ENCODE results near the gene SEMA3G. TPM values are rescaled to one million over a fixed set of nuclear protein-coding genes. Genes with fewer than 3 reads are reported as not detected.

SEMA3G gene
- under 1 TPM in 2 of 3 donors, not detected in 1; 0.07 to 0.55 TPM for total RNA-seq
- total RNA-seq (2013), result 0.11 TPM

- peaks cover 12% of the 10 kb centered on the region for H3K4me1 ChIP-seq (ENCODE audit: control insufficient read depth, insufficient read depth, low read length)
- no peaks in the 10 kb centered on the region for H3K27me3 ChIP-seq (ENCODE audit: control insufficient read depth, insufficient read depth, low read length)
- no peak within 1 kb of the TSS for H3K27ac Mint-ChIP-seq
- no peaks in the 10 kb centered on the region for H3K36me3 Mint-ChIP-seq
- no peaks in the 10 kb centered on the region for H3K9me3 Mint-ChIP-seq
- no peaks in the 10 kb centered on the region for H3K36me3 ChIP-seq (ENCODE audit: control insufficient read depth, insufficient read depth, low read length)
- H3K4me3 Mint-ChIP-seq, result no peak within 1 kb of the TSS
- ATAC-seq (peak; percentile 88 to 96 (median 96)), DNase-seq (peak; percentile 61 to 83)
- peaks cover 6% of the 10 kb centered on the region in 2 donors for H3K4me1 Mint-ChIP-seq
- intact Hi-C loops (cut with micrococcal nuclease), result loop anchor here (5.0 kb wide), 1 partner anchor 223 kb away; no protein-coding TSS in a partner anchor
- H3K27me3 Mint-ChIP-seq (ENCODE audit: low read depth in 2 of 2), result no peaks in the 10 kb centered on the region
- H3K27ac ChIP-seq (ENCODE audit: low read length), result no peak within 1 kb of the TSS
- H3K4me3 ChIP-seq (ENCODE audit: low read length), result no peak within 1 kb of the TSS
- WGBS (ENCODE audit: insufficient coverage), result 27% methylated on average over 19 of the region's 19 CpGs
- TF ChIP-seq CTCF (IDR thresholded peaks at IDR 0.05), result peak; percentile 62
- no peaks in the 10 kb centered on the region for H3K9me3 ChIP-seq (ENCODE audit: control insufficient read depth, insufficient read depth, low read length)
These were observed at the start of gene SEMA3G for GRCh38 chr3:52444860-52445793. Gene SEMA3G (minus strand): TSS chr3:52445103. CDS start chr3:52445027, 76 bp downstream.

- TF ChIP-seq CTCF (IDR thresholded peaks at IDR 0.05), result no peak
These were observed 49.5 kb upstream of the SEMA3G start for GRCh38 chr3:52494445-52494844.

GRCh38 chr3:52493232-52494017, 48.5 kb upstream of the SEMA3G start:
- ATAC-seq (no peak), DNase-seq (no peak)
- H3K36me3 ChIP-seq (ENCODE audit: control insufficient read depth, insufficient read depth, low read length), result peaks cover 39% of the 10 kb centered on the region
- Mint-ChIP-seq H3K4me1 (peaks cover 0 to 11% of the 10 kb centered on the region in 2 donors), H3K27ac (no peak overlapping the region), H3K27me3 (ENCODE audit: low read depth in 2 of 2) (no peaks in the 10 kb centered on the region), H3K9me3 (no peaks in the 10 kb centered on the region), H3K4me3 (no peak overlapping the region), H3K36me3 (no peaks in the 10 kb centered on the region)
- H3K9me3 ChIP-seq (ENCODE audit: control insufficient read depth, insufficient read depth, low read length), result no peaks in the 10 kb centered on the region
- no peak for TF ChIP-seq CTCF (IDR thresholded peaks at IDR 0.05)
- H3K27me3 ChIP-seq (ENCODE audit: control insufficient read depth, insufficient read depth, low read length), result no peaks in the 10 kb centered on the region
- no peak overlapping the region for H3K4me3 ChIP-seq (ENCODE audit: low read length)
- H3K4me1 ChIP-seq (ENCODE audit: control insufficient read depth, insufficient read depth, low read length), result peaks cover 42% of the 10 kb centered on the region
- H3K27ac ChIP-seq (ENCODE audit: low read length), result no peak overlapping the region
- WGBS (ENCODE audit: insufficient coverage), result 97% methylated on average over 6 of the region's 7 CpGs
- intact Hi-C loops (cut with micrococcal nuclease), result no loop called here

More at GRCh38 chr3:52494445-52494844, 49.5 kb upstream of the SEMA3G start:
- DNase-seq, result no peak
- peaks cover 51% of the 10 kb centered on the region for H3K4me1 ChIP-seq (ENCODE audit: control insufficient read depth, insufficient read depth, low read length)
- no peaks in the 10 kb centered on the region for H3K9me3 ChIP-seq (ENCODE audit: control insufficient read depth, insufficient read depth, low read length)
- H3K4me3 ChIP-seq (ENCODE audit: low read length), result no peak overlapping the region
- peaks cover 32% of the 10 kb centered on the region for H3K36me3 ChIP-seq (ENCODE audit: control insufficient read depth, insufficient read depth, low read length)
- H3K27me3 Mint-ChIP-seq (ENCODE audit: low read depth in 2 of 2), result no peaks in the 10 kb centered on the region
- intact Hi-C loops (cut with micrococcal nuclease), result no loop called here
- 91% methylated on average over 7 of the region's 7 CpGs for WGBS (ENCODE audit: insufficient coverage)
- no peak overlapping the region for H3K4me3 Mint-ChIP-seq
- H3K9me3 Mint-ChIP-seq, result no peaks in the 10 kb centered on the region
- H3K27ac Mint-ChIP-seq, result peak overlapping the region; percentile 53 to 68
- no peaks in the 10 kb centered on the region for H3K36me3 Mint-ChIP-seq
- H3K4me1 Mint-ChIP-seq, result peaks cover 0 to 18% of the 10 kb centered on the region in 2 donors
- H3K27ac ChIP-seq (ENCODE audit: low read length), result no peak overlapping the region
- no peaks in the 10 kb centered on the region for H3K27me3 ChIP-seq (ENCODE audit: control insufficient read depth, insufficient read depth, low read length)
- peak in 1 of 3 donors; percentile 11 for ATAC-seq
